ENCODE measurements around the gene ERAP2. TPM values are rescaled to one million over a fixed set of nuclear protein-coding genes. Genes with fewer than 3 reads are reported as not detected.

The ERAP2 gene
- total and polyA plus RNA-seq, 10 of the 15 experiments (the other 5 are each of a cell fraction or from before 2014, with no cell fraction given), result 4.0 to 28.7 (median 11.7) TPM

GRCh38 chr5:96885518-96886338, 9.4 kb downstream of the ERAP2 start (continued):
- TF ChIP-seq, protein P1, sequence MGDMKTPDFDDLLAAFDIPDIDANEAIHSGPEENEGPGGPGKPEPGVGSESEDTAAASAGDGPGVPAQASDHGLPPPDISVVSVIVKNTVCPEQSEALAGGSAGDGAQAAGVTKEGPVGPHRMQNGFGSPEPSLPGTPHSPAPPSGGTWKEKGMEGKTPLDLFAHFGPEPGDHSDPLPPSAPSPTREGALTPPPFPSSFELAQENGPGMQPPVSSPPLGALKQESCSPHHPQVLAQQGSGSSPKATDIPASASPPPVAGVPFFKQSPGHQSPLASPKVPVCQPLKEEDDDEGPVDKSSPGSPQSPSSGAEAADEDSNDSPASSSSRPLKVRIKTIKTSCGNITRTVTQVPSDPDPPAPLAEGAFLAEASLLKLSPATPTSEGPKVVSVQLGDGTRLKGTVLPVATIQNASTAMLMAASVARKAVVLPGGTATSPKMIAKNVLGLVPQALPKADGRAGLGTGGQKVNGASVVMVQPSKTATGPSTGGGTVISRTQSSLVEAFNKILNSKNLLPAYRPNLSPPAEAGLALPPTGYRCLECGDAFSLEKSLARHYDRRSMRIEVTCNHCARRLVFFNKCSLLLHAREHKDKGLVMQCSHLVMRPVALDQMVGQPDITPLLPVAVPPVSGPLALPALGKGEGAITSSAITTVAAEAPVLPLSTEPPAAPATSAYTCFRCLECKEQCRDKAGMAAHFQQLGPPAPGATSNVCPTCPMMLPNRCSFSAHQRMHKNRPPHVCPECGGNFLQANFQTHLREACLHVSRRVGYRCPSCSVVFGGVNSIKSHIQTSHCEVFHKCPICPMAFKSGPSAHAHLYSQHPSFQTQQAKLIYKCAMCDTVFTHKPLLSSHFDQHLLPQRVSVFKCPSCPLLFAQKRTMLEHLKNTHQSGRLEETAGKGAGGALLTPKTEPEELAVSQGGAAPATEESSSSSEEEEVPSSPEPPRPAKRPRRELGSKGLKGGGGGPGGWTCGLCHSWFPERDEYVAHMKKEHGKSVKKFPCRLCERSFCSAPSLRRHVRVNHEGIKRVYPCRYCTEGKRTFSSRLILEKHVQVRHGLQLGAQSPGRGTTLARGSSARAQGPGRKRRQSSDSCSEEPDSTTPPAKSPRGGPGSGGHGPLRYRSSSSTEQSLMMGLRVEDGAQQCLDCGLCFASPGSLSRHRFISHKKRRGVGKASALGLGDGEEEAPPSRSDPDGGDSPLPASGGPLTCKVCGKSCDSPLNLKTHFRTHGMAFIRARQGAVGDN (IDR thresholded peaks at IDR 0.05), result peak; percentile 49
- no peak for TF ChIP-seq JUND (IDR thresholded peaks at IDR 0.05; ENCODE audit: low read depth, low read length)
- no peak for TF ChIP-seq MYC (IDR thresholded peaks at IDR 0.05; ENCODE audit: insufficient read depth, insufficient read length, insufficient replicate concordance, low read length, severe bottlenecking)
- no peak for TF ChIP-seq ZSCAN29 (IDR thresholded peaks at IDR 0.05)
- peak; percentile 44 for TF ChIP-seq RELA (IDR thresholded peaks at IDR 0.05; ENCODE audit: borderline replicate concordance, partially characterized antibody)
- no peak for TF ChIP-seq SIN3A (IDR thresholded peaks at IDR 0.05; ENCODE audit: low read depth, low read length)
- TF ChIP-seq, protein P2, sequence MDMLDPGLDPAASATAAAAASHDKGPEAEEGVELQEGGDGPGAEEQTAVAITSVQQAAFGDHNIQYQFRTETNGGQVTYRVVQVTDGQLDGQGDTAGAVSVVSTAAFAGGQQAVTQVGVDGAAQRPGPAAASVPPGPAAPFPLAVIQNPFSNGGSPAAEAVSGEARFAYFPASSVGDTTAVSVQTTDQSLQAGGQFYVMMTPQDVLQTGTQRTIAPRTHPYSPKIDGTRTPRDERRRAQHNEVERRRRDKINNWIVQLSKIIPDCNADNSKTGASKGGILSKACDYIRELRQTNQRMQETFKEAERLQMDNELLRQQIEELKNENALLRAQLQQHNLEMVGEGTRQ (IDR thresholded peaks at IDR 0.05; ENCODE audit: borderline replicate concordance, low read depth, low read length), result peak; percentile 34; the same call in 1 of the 2 replicates

Data from GM12878 (cell line).